Gastrocnemius medialis (tissue), 4 donors: ENCODE measurements around the gene RGL2. TPM values are rescaled to one million over a fixed set of nuclear protein-coding genes. Genes with fewer than 3 reads are reported as not detected.
"Not testable (repeated sequence)": the region's sequence is repeated elsewhere in the genome, so short reads cannot be mapped to it uniquely, and the experiment has no call there.

Experiments
- ATAC-seq, 2 donors: fragments of 150-250 bp; one replicate each; pipeline ENCODE4 v1.9.1; 2016
- DNase-seq, 2 donors: peaks; one replicate each; pipeline ENCODE4 v3.0.0-alpha.2; 2019
- H3K27ac ChIP-seq, 4 donors: fragments of 200-600 bp; sonication (generic); 1 replicate in 1 of 4; 2 replicates in 3 of 4; pipeline ENCODE4 v1.5.1; 2016 to 2018; ENCODE audit warnings: mild to moderate bottlenecking in 2 of 4, moderate library complexity in 1 of 4
- H3K27me3 ChIP-seq, 3 donors: fragments of 200-600 bp; sonication (generic) in 2 of 3; 1 replicate in 1 of 3; 2 replicates in 2 of 3; pipeline versions ENCODE4 v1.5.1 to v1.6.0; 2016 to 2019; ENCODE audit warnings: mild to moderate bottlenecking in 1 of 3, moderate library complexity in 1 of 3
- H3K36me3 ChIP-seq, 2 donors: fragments of 200-600 bp; sonication (generic) in 1 of 2; one replicate each; pipeline ENCODE4 v1.5.1; 2017 to 2018
- H3K4me1 ChIP-seq, 2 donors: fragments of 200-600 bp; sonication (generic) in 1 of 2; one replicate each; pipeline ENCODE4 v1.5.1; 2016 to 2017; ENCODE audit warnings: mild to moderate bottlenecking in 2 of 2
- H3K4me3 ChIP-seq, 4 donors: fragments of 200-600 bp; sonication (generic) in 3 of 4; 1 replicate in 1 of 4; 2 replicates in 3 of 4; pipeline ENCODE4 v1.5.1; 2016 to 2019; ENCODE audit warnings: mild to moderate bottlenecking in 2 of 4
- H3K9me3 ChIP-seq, 3 donors: fragments of 200-600 bp; sonication (generic) in 2 of 3; 1 replicate in 1 of 3; 2 replicates in 2 of 3; pipeline ENCODE4 v1.5.1; 2016 to 2019
- POLR2A ChIP-seq, 2 donors: fragments of 450-650 bp; IDR thresholded peaks; one replicate each; pipeline ENCODE4 v1.6.1; 2017; ENCODE audit warnings: antibody characterized with exemption in 2 of 2, mild to moderate bottlenecking in 2 of 2, moderate library complexity in 2 of 2
- in situ Hi-C, 4 donors: fragments of 200-750 bp; cut with MboI; loops; one replicate each; pipeline versions ENCODE4 v1.15.0 to v1.8.0; 2017; ENCODE audit warnings: low sequenced_read_pairs in 4 of 4
- intact Hi-C: fragments of 100-400 bp; cut with DNase I; formaldehyde crosslinking; loops from one replicate; pipeline ENCODE4 v1.15.1; 2023; ENCODE audit warnings: low total_unique reads
- total RNA-seq, 4 donors: library from RNA; depleted of rRNA; stranded (reverse); fragments of >200 nt; gene quantifications; one replicate each; pipeline versions ENCODE4 v1.1.0 to v1.2.3, GENCODE V29; 2016
- TF ChIP-seq, protein P1 (sequence below), 5 experiments: fragments of 450-650 bp in 3 of 5; fragments of 200-600 bp in 2 of 5; sonication (generic) in 2 of 5; IDR thresholded peaks in 4 of 5; conservative IDR thresholded peaks in 1 of 5; 1 replicate in 4 of 5; 2 replicates in 1 of 5; pipeline ENCODE4 v1.5.1; 2016 to 2019; ENCODE audit warnings: antibody characterized with exemption in 5 of 5, mild to moderate bottlenecking in 3 of 5, moderate library complexity in 3 of 5

Gene RGL2
- total RNA-seq, 4 donors from 2014 or later = 39.8 to 52.3 (median 40.8) TPM

DNA sequence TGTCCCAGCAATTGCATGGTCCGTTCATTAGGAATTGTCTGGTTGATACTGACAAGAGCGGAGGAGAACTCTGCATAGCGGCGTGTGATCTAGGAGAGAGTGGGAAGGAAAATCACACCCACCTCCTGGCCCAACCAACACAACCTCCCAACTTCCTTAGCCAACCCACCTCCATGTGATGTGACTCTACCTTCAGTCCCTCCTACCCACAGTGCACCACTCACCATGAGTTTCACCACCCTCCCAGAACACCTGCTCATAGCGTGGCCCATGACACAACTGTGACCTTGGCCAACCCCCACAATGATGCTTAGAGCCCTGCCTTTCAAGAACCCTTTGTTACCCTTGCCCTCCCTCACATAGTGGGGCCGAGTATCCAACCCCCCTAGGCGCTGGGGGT lies 34.7 kb downstream of the RGL2 start:
- no peak overlapping the region for H3K4me3 ChIP-seq
- H3K4me1 ChIP-seq = no peaks in the 10 kb centered on the region
- H3K9me3 ChIP-seq = no peaks in the 10 kb centered on the region
- H3K27ac ChIP-seq = no peak overlapping the region
- ATAC-seq = no peak
- no peaks in the 10 kb centered on the region for H3K27me3 ChIP-seq
- TF ChIP-seq, protein P1, sequence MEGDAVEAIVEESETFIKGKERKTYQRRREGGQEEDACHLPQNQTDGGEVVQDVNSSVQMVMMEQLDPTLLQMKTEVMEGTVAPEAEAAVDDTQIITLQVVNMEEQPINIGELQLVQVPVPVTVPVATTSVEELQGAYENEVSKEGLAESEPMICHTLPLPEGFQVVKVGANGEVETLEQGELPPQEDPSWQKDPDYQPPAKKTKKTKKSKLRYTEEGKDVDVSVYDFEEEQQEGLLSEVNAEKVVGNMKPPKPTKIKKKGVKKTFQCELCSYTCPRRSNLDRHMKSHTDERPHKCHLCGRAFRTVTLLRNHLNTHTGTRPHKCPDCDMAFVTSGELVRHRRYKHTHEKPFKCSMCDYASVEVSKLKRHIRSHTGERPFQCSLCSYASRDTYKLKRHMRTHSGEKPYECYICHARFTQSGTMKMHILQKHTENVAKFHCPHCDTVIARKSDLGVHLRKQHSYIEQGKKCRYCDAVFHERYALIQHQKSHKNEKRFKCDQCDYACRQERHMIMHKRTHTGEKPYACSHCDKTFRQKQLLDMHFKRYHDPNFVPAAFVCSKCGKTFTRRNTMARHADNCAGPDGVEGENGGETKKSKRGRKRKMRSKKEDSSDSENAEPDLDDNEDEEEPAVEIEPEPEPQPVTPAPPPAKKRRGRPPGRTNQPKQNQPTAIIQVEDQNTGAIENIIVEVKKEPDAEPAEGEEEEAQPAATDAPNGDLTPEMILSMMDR (IDR thresholded peaks at IDR 0.05 in 4 of 5, conservative IDR thresholded peaks at IDR 0.05 in 1 of 5) = no peak
- TF ChIP-seq POLR2A (IDR thresholded peaks at IDR 0.05) = no peak
- intact Hi-C loops (no loop called here), in situ Hi-C loops (no loop called here)
- peaks cover 0 to 87% of the 10 kb centered on the region in 2 donors for H3K36me3 ChIP-seq
- no peak for DNase-seq

DNA sequence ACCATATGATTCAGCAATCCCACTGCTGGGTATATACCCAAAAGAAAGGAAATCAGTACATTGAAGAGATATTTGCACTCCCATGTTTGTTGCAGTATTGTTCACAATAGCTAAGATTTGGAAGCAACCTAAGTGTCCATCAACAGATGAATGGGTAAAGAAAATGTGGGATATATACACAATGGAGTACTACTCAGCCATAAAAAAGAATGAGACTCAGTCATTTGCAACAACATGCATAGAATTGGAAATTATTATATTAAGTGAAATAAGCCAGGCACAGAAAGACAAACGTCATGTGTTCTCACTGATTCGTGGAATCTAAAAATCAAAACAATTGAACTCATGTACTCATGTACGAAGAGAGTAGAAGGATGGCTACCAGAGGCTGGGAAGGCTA lies 36.3 kb downstream of the RGL2 start:
- H3K4me3 ChIP-seq, ATAC-seq, DNase-seq, in situ Hi-C loops, H3K27me3 ChIP-seq, H3K9me3 ChIP-seq, H3K4me1 ChIP-seq, intact Hi-C loops, H3K27ac ChIP-seq: not testable (repeated sequence)
- peaks cover 0 to 81% of the 10 kb centered on the region in 2 donors for H3K36me3 ChIP-seq

DNA sequence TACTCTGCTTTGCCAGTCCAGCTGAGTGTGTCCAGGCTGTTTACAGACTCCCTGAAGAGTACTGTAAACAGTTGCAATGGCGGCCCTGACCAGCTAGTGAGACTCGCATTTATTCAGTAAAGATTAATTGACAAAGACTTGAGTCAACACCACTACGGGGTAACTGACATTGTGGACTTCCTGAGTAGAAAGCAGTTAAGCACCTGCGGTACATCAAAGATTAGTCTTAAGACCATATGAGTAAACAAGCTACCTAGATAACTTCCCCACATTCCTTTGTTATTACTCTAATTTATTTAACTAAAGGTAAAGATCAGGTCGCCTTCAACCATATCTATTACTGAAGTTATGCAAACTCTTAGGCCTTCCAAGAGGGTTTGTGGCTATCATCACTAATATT lies 39.7 kb downstream of the RGL2 start:
- peaks cover 0 to 52% of the 10 kb centered on the region in 2 donors for H3K36me3 ChIP-seq
- in situ Hi-C loops = no loop called here
- TF ChIP-seq, protein P1 (IDR thresholded peaks at IDR 0.05 in 4 of 5, conservative IDR thresholded peaks at IDR 0.05 in 1 of 5) = no peak
- TF ChIP-seq POLR2A (IDR thresholded peaks at IDR 0.05) = no peak

DNA sequence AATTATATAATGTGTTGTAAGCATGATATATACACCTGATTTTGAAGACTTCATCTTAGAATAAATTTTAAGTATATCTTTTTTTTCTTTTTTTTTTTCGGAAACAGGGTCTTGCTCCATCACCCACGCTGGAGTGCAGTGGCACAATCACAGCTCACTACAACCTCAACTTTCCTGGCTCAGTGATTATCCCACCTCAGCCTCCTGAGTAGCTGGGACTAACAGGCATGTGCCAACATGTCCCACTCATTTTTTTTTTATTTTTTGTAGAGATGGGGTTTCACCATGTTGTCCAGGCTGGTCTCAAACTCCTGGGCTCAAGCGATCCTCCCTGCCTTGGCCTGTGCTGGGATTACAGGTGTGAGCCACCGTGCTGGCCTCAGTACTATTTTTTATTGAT lies 44.2 kb downstream of the RGL2 start:
- peaks cover 0 to 35% of the 10 kb centered on the region in 2 donors for H3K36me3 ChIP-seq
- ATAC-seq (no peak), DNase-seq (no peak)
- H3K9me3 ChIP-seq = no peaks in the 10 kb centered on the region
- peaks cover 6 to 9% of the 10 kb centered on the region in 2 donors for H3K4me1 ChIP-seq
- H3K27me3 ChIP-seq = no peaks in the 10 kb centered on the region
- in situ Hi-C loops = no loop called here
- no peak for TF ChIP-seq POLR2A (IDR thresholded peaks at IDR 0.05)
- TF ChIP-seq, protein P1 (IDR thresholded peaks at IDR 0.05 in 4 of 5, conservative IDR thresholded peaks at IDR 0.05 in 1 of 5) = no peak
- H3K27ac ChIP-seq = no peak overlapping the region
- no peak overlapping the region for H3K4me3 ChIP-seq
- intact Hi-C loops = no loop called here

More for the DNA sequence above, 39.7 kb downstream of the RGL2 start:
- intact Hi-C loops = no loop called here
- Histone ChIP-seq H3K27me3 (no peaks in the 10 kb centered on the region), H3K4me1 (no peaks in the 10 kb centered on the region), H3K9me3 (no peaks in the 10 kb centered on the region), H3K4me3 (no peak overlapping the region), H3K27ac (no peak overlapping the region)
- no peak for ATAC-seq
- DNase-seq = no peak

DNA sequence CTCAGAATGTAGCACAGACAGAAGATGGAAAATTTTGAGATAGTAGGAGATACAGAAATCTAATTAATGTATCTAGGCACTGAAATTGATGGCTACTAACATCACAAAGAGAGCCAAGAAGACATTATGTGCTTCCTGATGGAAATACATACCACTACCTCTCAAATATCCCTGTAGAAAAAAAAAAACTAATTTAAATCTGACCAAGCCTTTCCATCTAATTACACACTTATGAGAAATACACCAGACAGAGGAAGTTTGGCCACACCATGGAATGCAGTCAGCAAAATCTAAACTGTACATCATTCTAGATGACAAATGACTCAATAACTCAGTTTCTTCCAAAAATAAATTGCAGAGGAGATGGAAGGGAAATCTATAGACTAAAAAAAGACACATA lies 46.0 kb downstream of the RGL2 start:
- no peak for ATAC-seq

More for the DNA sequence above, 46.0 kb downstream of the RGL2 start:
- H3K27ac ChIP-seq = no peak overlapping the region
- intact Hi-C loops (no loop called here), in situ Hi-C loops (no loop called here)
- TF ChIP-seq, protein P1 (IDR thresholded peaks at IDR 0.05 in 4 of 5, conservative IDR thresholded peaks at IDR 0.05 in 1 of 5) = no peak
- no peak for TF ChIP-seq POLR2A (IDR thresholded peaks at IDR 0.05)
- H3K9me3 ChIP-seq = no peaks in the 10 kb centered on the region
- no peaks in the 10 kb centered on the region for H3K27me3 ChIP-seq
- no peak for DNase-seq
- no peak overlapping the region for H3K4me3 ChIP-seq
- H3K36me3 ChIP-seq = peaks cover 0 to 23% of the 10 kb centered on the region in 2 donors
- peaks cover 10 to 17% of the 10 kb centered on the region in 2 donors for H3K4me1 ChIP-seq
